NOMO-1 (cell line): ENCODE measurements around the gene ICAM3.
"Not testable (repeated sequence)": the region's sequence is repeated elsewhere in the genome, so short reads cannot be mapped to it uniquely, and the experiment has no call there.

Source experiments
- DNase-seq, 2 experiments: peaks; one replicate each; lab custom pipeline; 2025; ENCODE audit not compliant: unreplicated experiment in 2 of 2; lab: John Stamatoyannopoulos, UW

The ICAM3 gene, protein sequence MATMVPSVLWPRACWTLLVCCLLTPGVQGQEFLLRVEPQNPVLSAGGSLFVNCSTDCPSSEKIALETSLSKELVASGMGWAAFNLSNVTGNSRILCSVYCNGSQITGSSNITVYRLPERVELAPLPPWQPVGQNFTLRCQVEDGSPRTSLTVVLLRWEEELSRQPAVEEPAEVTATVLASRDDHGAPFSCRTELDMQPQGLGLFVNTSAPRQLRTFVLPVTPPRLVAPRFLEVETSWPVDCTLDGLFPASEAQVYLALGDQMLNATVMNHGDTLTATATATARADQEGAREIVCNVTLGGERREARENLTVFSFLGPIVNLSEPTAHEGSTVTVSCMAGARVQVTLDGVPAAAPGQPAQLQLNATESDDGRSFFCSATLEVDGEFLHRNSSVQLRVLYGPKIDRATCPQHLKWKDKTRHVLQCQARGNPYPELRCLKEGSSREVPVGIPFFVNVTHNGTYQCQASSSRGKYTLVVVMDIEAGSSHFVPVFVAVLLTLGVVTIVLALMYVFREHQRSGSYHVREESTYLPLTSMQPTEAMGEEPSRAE

DNA sequence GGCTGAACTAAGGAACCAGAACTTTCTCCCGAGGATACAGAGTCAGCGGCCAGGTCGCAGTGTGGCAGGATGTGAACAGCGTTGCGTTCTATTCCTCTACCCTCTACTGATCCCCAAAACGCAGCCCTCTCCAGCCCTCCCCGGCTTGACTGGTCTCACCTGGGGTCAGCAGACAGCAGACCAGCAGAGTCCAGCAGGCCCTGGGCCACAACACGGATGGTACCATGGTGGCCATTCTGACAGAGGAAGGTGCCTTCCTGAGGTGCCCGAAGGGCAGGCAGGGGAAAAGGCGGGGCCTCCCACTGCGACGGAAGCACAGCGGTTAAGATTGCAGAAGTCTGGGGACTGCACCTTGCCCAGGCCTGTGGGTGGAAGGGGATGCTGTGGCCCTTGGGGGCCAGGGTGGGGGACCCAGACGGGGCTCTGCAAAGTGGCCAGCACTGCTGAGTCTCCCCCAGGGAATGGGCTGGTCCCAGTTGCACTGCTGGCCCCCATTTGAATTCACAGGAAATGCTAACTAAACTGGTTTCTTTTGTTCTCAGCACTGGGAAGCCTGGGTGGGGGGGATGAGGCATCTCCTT is at the start of gene ICAM3:
ICAM3 (minus strand) TSS at position 245 of the 581 bp plus-strand sequence; CDS start at position 235, 10 bp downstream.
- DNase-seq = peak; percentile 74 to 77

DNA sequence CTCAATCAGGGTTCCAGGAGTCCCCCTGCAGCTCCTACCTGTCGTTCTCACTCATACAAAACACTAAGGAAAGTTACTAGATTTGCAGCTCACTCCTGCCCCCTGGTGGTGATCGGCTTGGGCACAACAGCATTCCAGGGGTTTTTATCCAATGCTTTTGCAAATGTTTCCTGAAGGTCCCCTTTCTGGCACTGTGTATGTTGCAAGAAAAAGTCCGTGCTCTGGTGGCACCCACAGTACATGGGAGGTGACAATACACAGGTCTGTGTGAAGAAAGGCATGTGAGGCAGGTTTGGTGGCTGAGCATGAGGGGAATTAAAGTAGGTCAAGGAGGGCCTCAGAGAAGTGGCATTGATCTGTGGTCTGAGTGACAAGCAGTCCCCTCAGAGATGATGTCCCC is 49.5 kb upstream of the ICAM3 start:
- DNase-seq = peak; percentile 30 to 44

DNA sequence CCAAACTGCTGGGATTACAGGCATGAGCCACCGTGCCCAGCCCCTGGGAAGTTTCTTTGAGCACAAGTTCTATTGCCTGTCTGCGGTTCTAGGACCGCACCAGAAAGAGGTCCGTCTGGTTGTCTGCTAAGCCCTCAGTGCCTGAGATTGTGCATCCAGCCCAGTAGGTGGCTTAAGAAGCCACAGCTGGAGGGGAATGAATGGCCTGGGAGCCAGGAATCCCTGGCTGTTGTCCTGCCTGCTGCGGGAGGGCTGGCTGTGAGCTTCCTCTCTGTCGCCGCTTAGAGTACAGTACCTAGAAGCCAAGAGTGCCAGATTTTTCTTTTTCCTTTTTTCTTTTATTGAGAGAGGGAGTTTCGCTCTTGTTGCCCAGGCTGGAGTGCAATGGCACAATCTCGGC is 45.2 kb upstream of the ICAM3 start:
- no peak for DNase-seq

DNA sequence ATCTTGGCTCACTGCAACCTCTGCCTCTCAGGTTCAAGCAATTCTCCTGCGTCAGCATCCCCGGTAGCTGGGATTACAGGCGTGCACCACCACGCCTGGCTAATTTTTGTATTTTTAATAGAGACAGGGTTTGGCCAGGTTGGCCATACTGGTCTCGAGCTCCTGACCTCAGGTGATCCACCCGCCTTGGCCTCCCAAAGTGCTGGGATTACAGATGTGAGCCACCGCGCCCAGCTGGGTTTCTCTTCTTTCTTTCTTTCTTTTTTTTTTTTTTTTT is 43.7 kb upstream of the ICAM3 start:
- not testable (repeated sequence) for DNase-seq

DNA sequence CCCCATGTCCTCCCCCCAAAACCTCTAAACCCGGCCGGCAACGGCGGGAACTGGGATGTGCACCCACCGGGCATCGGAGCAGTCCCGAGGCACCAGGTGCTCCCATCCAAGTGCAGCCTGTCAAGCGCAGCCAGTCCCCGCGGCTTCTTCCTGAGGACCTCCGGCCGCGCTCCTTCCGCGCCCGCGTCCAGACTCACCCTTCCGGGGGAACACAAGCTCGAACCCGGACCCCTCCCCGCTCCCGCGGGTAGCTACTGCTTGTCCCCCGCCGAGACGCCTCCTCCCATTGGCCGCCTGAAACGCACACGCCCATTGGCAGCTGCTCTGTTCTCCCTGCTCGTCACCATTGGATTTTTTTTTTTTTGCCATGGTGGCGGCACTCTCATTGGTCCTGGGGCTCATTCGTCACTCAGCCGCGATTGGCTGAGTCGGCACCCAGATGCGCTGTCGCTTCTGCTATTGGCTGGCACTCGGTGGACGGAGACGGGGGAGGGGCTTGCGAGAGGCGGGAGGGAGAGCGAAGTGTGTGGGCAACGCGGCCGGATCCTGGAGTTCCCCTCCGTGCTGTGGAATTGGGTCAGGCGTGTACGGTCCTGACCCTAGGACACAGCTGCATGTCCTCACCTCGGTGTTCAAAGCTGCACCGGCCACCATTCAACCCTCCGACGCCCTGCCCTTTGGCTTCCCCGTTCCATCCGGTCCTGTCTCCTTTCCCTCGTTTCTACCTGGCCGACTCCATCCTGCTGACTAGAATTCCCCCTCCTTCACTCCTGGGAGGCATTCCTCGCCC is 41.1 kb upstream of the ICAM3 start, which contains the start of gene TYK2:
TYK2 (minus strand) TSS at position 260 of the 790 bp plus-strand sequence. CDS start 2,166 bp downstream, outside the sequence.
- peak; percentile 95 to 97 for DNase-seq

DNA sequence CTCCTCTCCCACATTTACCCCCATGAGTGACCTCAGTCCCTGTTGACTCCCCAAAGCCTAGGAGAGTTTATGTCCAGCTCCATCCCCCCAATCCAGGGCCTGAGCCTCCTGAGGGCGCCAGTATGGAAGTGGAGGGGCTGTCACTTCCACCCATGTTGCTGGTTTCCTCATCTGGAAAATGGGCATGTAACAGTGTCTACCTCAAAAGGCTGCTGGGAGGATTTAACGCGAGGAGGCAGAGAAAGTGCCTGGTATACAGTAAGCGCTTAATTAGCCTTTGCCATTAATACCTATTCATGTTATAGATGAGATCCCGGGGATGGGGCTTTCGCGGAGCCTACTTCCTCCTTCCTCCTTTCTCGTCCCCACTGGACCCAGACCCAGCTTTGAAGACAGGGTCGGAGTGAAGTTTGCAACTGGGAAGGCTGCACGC is 40.5 kb upstream of the ICAM3 start:
- no peak for DNase-seq

DNA sequence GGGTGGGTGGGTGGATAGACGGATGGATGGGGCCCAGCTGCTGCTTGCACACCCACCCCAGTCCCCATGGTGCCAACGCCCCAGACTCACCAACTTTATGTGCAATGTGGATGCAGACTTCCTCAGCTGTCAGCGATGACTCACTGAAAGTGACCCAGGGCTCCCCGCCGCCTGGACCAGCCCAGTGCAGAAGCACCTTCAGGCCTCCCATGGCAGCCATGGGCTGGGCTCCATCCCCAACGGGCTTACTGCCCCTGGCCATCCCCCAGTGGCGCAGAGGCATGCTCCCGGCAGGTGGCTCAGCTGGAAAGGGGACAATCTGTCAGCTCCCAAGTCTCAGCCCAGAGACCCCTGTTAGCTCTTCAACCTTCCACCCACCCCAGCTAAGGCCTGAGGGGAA is 38.7 kb upstream of the ICAM3 start:
- DNase-seq = no peak

DNA sequence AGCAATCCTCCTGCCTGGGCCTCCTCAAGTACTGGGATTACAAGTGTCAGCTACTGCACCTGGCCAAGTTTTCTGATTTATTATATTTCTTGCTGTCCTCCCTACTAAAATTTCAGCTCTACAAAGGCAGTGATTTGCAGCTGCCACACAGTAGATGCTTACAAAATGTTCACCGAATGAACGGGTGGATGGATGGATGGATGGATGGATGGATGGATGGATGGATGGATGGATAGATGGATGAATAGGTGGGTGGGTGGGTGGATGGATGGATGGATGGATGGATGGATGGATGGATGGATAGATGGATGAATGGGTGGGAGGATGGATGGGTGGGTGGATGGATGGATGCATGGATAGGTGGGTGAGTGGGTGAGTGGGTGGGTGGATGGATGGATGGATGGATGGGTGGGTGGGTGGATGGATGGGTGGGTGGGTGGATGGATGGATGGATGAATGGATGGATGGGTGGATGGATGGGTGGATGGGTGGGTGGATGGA is 37.8 kb upstream of the ICAM3 start:
- not testable (repeated sequence) for DNase-seq

DNA sequence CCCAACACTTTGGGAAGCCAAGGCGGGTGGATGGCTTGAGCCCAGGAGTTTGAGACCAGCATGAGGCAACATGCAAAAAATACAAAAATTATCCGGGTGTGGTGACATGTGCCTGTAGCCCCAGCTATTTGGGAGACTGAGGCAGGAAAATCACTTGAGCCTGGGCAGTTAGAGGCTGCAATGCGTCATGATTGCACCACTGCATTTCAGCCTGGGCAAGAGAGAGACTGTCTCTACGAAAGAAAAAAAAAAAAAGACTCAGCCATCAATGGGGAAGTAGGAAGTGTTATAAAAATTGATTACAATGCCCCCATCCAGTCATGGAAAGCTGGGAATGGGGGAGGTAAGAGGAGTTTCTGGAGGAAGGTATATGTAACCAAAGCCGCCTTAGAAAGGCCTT is 35.5 kb upstream of the ICAM3 start:
- DNase-seq = peak; percentile 20 to 41

DNA sequence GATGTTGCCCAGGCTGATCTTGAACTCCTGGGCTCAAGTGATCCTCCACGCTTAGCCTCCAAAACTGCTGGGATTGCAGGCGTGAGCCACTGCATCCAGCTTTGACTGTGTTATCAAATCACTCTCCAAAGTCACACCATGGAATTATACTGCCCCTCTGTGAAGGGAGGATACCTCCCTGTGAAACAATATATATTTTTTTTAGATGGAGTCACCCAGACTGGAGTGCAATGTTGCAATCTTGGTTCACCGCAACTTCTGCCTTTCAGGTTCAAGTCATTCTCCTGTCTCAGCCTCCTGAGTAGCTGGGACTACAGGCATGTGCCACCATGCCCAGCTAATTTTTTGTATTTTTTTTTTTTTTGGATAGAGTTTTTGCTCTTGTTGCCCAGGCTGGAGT is 33.3 kb upstream of the ICAM3 start:
- DNase-seq = peak; percentile 68 to 92

DNA sequence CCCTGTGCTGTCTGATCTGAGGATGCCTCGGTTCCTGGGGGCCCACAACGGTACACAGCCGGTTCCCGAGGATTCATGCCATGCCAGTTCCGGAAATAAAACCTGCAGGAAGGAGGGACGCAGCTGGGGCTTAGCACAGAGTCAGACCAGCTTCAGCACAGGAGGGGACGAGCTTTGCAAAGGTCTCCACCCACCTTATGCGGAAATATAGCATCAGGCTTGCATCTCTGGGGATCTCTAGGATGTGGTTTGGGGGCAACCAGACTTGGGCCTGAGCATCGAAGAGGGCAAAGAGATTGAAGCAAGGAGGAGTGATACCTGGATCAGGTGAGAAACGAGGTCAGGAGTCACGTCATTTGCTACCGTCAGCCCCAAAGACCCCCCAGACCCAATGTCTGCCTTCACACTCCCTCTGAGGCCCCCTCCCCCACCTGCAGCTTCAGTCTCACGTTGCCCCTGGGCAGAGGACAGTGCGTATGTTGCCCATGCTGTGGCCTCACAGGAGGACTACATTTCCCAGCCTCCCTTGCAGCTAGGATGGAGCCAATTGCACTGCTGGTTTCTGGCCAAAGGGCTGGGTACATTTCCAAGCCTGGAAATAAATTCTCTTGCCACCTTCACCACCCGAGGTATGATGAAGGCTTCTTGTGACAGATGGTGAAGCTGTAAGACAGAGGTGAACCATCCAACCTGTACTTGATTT is 28.8 kb upstream of the ICAM3 start:
- DNase-seq = no peak

DNA sequence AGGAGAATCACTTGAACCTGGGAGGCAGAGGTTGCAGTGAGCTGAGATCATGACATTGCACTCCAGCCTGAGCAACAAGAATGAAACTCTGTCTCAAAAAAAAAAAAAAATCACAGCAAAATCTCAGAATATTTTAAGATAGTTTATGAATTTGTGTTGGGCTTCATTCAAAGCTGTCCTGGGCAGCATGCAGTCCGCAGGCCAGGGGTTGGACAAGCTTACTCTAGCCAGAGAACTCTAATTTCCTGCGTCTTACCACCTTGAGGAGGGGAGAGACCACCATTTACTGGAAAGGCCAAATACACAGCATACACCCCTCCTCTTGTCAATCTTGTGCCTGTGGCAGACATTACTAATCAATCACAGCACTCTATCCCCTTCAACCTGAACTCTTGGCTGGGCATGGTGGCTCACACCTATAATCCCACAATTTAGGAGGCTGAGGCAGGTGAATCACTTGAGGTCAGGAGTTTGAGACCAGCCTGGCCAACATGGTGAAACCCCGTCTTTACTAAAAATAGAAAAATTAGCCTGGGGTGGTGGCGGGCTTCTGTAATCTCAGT is 27.6 kb upstream of the ICAM3 start:
- not testable (repeated sequence) for DNase-seq

DNA sequence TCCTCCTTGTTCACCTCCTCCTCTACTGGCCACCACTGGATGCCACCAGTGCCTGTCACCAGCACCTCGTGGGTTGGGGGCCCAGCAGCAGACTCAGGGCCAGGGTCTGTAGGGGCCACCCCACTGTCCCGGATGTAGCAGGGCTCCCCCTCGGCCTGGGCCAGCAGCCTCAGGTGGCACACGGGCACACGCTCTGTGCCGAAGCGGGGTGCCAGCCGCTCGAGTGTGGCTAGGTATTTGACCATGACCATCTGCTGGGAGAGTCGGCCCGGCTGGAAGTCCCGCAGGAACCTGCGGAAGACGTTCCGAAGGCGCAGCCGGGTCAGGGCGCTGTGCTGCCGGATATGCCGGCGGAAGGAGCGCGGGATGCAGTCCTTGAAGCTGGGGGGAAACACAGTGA is 26.1 kb upstream of the ICAM3 start:
- no peak for DNase-seq

DNA sequence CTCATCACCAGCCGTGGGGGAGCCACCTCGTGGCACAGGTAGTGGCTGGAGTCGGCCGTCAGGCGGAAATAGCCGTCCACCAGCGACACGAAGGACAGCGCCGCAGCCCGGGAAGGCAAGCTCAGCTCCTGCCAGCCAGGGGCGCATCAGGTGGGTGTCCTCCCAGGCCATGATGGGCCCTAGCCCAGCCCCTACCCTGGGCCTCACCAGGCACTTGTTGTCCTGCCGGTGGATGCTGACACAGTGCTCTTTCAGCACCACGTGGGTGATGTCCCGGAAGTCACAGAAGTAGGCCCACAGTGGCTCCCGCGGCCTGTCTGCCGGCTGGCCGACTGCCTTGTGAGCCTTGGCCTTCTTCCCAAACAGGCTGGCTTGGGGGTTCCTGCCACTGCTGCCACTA is 25.2 kb upstream of the ICAM3 start:
- no peak for DNase-seq

DNA sequence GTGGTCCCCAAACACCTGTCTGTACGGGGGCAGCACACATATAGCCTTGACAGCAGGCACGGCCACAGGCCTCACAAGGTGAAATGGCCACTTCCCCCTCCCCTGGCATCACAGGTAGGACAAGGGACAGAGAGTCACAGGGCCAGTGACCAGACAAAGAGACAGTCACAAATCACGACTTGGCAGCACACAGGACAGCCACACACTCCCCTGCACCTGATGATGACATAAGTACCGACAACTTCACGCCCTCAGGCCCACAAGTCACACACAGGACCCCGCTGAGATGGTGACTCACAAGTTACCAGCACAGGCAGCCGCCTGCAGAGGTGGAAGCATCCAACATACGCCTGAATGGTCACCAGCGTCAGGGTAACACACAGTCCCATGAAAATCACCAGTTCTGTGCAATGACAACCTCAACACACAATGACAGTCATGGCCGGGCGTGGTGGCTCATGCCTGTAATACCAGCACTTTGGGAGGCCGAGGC is 24.4 kb upstream of the ICAM3 start:
- DNase-seq = no peak

DNA sequence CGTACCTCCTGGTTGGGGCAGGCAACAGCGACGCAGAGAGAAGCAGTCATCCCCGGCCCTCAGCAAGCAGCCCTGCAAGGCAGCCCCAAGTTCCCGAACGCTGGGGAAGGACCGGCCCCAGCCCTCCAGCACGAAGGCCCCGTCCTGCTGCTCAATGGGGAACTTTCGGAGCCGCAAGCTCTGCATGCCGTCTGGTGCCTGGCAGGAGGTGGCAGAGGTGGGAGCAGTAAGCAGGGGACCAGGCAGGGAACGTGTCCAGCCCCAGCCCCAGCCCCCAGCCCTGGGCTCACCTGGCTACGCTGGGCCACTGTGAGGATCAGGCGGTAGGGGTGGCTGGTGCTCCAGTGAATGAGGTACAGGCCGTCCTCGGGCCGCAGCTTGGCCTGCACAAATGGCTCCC is 22.8 kb upstream of the ICAM3 start:
- DNase-seq = no peak

DNA sequence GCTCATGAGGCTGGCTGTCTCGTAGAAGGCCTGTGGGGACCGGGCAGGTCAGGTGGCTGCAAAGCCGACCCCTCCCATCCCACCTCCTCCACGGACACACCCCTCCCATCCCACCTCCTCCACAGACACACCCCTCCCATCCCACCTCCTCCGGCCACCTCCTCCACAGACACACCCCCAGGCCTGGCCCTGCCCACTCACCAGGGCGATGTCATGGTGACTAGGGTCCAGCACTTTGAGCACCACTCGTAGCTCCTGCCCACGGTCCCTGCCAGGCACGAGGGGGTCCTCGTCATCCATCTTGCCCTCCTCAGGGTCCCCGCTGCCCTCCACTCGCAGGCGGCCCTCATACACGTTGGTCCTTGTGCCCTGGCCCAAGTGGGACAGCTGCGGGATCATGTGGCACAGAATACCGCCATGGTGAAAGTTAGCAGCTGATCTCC is 22.2 kb upstream of the ICAM3 start:
- no peak for DNase-seq

DNA sequence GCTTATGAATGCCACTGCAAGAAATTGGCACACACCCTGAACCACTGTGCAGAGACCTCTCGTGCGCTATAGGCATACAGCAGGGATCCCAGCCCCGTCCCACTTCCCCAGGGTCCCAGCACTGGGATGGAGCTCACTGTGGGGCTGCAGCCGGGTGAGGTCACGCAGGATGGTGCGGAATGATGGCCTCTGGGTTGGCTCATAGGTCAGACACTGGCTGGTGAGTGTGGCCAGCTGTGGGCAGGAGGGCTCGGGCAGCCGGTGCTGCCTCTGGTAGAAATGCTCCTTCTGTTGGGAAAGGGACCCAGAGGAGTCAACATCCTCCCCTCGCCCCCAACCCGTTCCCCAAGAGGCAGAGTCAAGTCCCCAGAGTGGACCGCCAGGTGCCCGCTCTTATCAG is 17.0 kb upstream of the ICAM3 start:
- no peak for DNase-seq

DNA sequence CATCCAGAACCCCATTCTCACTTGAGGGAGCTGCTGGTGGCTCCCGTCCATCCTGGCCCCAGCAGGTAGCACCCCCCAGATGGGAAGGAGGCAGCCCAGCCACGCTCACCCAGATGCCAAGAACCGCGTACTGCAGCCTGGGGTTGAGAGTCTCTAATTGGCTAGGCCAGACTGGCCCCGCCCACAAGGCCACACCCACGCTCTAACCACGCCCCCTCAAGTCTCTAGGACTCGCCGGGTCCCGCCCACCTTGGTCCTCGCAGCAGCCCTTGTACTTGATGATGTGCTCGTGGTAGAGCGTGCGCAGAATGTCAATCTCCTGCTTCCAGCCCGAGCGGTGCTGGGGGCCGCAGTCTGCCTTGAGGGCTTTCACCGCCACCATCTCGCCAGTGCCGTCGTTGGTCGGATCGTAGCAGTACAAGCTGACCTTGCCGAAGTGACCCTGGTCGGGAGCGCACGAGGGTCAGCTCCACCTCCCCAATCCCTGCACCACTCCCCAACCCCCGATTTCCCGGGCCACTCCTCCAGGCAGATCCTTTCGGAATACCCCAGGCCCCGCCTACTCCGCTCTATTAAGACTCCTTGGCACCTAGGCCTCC is 14.5 kb upstream of the ICAM3 start:
- no peak for DNase-seq
